ENCODE data around the gene GAGE10. TPM values are rescaled to one million over a fixed set of nuclear protein-coding genes. Genes with fewer than 3 reads are reported as not detected.

The GAGE10 gene
- total RNA-seq, 2 experiments from 2014 or later = not detected

DNA sequence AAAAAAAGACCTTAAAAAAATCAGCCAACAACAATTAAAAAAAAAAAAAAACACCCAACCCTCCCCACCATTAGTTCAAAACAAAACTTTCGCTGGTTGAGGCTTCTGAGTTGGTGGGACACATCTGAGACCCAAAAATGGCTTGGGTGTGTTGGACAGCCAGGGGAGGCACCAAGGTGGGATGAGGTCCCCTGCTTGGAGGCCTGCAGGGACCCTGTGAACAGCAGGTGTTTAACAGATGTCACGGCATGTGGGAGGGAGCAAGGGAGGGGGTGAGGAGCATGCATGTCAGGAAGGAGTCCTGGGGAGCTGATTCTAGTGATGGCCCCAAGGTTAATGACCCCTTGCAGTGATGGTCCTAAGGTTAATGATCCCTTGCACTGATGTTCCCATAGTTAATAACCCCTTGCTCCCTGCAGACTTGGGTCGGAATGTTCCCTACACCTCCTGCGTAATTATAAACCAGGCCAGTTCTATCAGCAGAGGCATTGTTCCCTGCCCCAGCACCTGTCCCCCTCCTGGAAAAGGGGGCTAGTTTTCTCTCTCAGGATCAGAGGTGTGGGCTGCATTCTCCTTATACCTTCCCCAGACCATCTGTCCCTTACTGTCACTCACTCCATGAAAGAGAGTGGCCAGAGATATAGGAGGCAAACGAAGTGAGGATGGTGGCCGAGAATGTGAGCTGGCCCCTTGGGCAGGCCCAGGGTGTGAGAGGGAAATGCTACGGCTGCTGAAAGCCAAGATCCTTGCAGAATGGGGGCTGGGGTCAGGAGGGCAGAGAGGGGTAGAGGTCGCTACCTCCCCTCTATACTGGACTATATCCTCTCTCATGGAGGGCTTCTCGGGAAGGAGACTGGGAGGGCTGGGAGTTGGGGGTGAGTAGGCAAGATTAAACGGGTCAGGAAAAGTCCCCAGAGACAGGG lies 36.7 kb upstream of the GAGE10 start:
- CTCF ChIA-PET = interaction anchor here (0.6 to 0.9 kb wide), 2 partner anchors 74 to 521 kb away, joined by 3 read pairs; no protein-coding TSS in a partner anchor
- H3K36me3 Mint-ChIP-seq (ENCODE audit: low read depth) = peaks cover 6% of the 10 kb centered on the region
- intact Hi-C loops (cut with micrococcal nuclease) = loop anchor here (10.0 kb wide), 1 partner anchor 332 kb away; no protein-coding TSS in a partner anchor
- H3K27ac Mint-ChIP-seq = no peak overlapping the region
- H3K9me3 Mint-ChIP-seq = no peaks in the 10 kb centered on the region
- DNase-seq = no peak
- H3K27me3 Mint-ChIP-seq (ENCODE audit: low read depth) = no peaks in the 10 kb centered on the region
- H3K4me1 Mint-ChIP-seq (ENCODE audit: low read depth) = peaks cover 45% of the 10 kb centered on the region
- H3K4me3 Mint-ChIP-seq = no peak overlapping the region

DNA sequence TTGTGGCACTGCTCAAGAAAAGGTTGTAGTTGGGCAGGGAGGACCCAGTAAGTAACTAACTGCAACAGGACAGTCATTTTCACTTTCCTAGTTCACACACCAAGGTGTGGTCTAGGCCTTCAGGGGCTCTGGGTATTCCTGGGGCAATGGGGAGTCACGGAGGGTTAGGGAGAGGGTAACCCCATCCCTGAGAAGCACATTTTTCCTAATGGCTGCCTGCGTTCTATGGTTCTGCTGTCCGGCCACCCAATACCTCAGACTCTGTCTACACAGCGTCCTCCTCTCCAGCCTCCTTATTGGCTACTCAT lies 34.8 kb upstream of the GAGE10 start:
- H3K4me1 Mint-ChIP-seq (ENCODE audit: low read depth) = peaks cover 48% of the 10 kb centered on the region
- CTCF ChIA-PET = interaction anchor here (1.1 kb wide), 1 partner anchor 76 kb away, joined by 3 read pairs; no protein-coding TSS in a partner anchor
- no peaks in the 10 kb centered on the region for H3K27me3 Mint-ChIP-seq (ENCODE audit: low read depth)
- intact Hi-C loops (cut with micrococcal nuclease) = loop anchor here (1.0 to 10.0 kb wide), 8 partner anchors 9 to 334 kb away; partner anchors contain the start of genes SYP and TFE3
- H3K27ac Mint-ChIP-seq = peak overlapping the region; percentile 98
- H3K36me3 Mint-ChIP-seq (ENCODE audit: low read depth) = peaks cover 6% of the 10 kb centered on the region
- DNase-seq = no peak
- peak overlapping the region; percentile 85 for H3K4me3 Mint-ChIP-seq
- H3K9me3 Mint-ChIP-seq = no peaks in the 10 kb centered on the region

DNA sequence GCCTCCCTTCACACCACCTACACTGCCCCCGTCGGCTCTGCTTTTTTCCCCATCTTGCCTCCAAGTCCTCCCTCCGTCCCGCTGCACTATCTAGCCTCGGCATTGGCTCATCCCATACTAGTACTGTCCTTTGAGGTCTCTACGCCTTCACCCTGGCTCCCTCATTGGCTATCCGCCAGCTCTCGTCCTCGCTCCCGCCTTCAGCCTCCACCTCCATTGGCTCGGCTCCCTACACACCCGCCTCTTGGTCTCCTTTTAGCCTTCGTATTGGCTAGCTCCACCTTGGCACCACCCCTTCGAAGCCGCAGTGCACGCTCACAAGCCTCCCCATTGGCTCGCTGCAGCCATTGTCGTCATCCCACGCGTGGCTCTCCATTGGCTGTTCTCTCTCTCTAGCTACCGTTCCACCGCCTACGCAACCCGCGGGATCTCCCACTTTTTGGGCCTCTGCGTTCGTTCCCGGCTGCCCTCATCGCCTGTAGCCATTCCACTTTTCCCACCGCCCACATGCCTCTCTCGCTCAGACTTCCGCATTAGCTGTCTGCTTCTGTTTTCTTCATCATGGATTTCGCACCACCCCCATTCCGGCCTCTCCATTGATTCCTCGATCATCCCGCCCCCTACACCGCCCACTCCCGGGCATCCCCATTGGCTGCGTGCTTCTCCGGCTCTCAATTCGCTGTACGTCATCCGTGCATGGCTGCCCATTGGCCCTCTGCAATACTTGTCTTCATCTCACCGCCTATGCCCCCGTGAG lies 34.3 kb upstream of the GAGE10 start:
- peaks cover 48% of the 10 kb centered on the region for H3K4me1 Mint-ChIP-seq (ENCODE audit: low read depth)
- DNase-seq = peak; percentile 97

DNA sequence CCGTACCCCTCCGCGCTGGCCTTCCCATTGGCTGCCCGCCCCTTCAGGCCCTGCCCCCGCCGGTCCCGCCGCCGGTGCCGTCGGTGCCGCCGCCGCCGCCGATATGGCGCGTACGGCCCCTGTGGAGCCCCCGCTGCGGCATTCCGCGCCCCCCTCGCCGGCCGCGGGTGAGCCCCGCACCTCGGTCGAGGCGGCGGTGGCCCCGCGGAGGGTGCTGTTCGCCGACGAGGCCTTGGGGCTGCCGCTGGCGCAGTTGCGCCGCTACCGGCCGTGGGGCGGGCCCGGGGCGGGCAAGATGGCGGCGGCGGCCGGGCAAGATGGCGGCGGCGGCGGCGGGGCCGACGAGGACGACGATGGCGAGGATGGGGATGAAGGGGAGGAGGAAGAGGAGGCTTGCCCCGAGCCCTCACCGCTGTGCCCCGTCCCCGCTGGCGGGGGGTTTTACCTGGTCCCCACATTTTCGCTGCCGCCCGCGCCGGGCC lies 33.6 kb upstream of the GAGE10 start, which contains the start of gene PPP1R3F:
Gene PPP1R3F, plus strand, starts transcription at position 27 of the 482 bp plus-strand sequence. Its CDS starts 77 bp downstream, at position 104.
- CTCF ChIA-PET = interaction anchor here (0.6 to 1.1 kb wide), 2 partner anchors 77 to 96 kb away, joined by 3 read pairs; no protein-coding TSS in a partner anchor
- Mint-ChIP-seq H3K36me3 (ENCODE audit: low read depth) (peaks cover 6% of the 10 kb centered on the region), H3K27ac (peak within 1 kb of the TSS; percentile 98), H3K27me3 (ENCODE audit: low read depth) (no peaks in the 10 kb centered on the region), H3K4me3 (peak within 1 kb of the TSS; percentile 85), H3K9me3 (no peaks in the 10 kb centered on the region), H3K4me1 (ENCODE audit: low read depth) (peaks cover 50% of the 10 kb centered on the region)
- DNase-seq = no peak
- intact Hi-C loops (cut with micrococcal nuclease) = loop anchor here (1.0 to 10.0 kb wide), 9 partner anchors 7 to 655 kb away; partner anchors contain the start of genes CLCN5, SYP and TFE3

More for the DNA sequence above, 34.3 kb upstream of the GAGE10 start:
- Mint-ChIP-seq H3K27ac (peak overlapping the region; percentile 98), H3K27me3 (ENCODE audit: low read depth) (no peaks in the 10 kb centered on the region), H3K36me3 (ENCODE audit: low read depth) (peaks cover 6% of the 10 kb centered on the region), H3K9me3 (no peaks in the 10 kb centered on the region), H3K4me3 (peak overlapping the region; percentile 85)
- CTCF ChIA-PET = interaction anchor here (0.6 to 1.1 kb wide), 2 partner anchors 77 to 95 kb away, joined by 3 read pairs; no protein-coding TSS in a partner anchor
- intact Hi-C loops (cut with micrococcal nuclease) = loop anchor here (1.0 to 10.0 kb wide), 8 partner anchors 8 to 334 kb away; partner anchors contain the start of genes SYP and TFE3

DNA sequence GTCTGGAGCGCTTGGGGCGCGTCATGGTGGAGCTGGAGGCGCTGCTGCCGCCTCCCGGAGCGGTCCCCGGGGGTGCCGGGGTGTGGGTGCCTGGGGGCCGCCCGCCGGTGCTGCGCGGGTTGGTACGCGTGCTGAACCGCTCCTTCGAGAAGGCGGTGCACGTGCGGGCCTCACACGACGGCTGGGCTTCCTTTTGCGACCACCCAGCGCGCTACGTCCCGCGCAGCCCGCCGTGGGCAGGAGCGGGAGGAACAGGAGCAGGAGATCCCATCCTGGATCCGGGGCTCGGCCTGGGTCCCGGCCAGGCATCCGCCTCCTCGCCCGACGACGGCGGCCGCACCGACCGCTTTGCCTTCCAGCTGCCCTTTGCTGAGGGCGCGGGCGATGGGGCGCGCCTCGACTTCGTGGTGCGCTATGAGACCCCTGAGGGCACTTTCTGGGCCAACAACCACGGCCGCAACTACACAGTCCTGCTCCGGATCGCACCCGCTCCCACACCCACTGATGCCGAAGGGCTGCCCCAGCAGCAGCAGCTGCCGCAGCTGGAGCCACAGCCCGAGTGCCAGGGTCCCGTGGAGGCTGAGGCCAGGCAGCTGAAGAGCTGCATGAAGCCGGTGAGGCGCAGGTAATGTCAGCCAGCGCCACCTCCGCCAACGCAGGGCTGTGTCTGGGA lies 33.1 kb upstream of the GAGE10 start:
- peaks cover 6% of the 10 kb centered on the region for H3K36me3 Mint-ChIP-seq (ENCODE audit: low read depth)

DNA sequence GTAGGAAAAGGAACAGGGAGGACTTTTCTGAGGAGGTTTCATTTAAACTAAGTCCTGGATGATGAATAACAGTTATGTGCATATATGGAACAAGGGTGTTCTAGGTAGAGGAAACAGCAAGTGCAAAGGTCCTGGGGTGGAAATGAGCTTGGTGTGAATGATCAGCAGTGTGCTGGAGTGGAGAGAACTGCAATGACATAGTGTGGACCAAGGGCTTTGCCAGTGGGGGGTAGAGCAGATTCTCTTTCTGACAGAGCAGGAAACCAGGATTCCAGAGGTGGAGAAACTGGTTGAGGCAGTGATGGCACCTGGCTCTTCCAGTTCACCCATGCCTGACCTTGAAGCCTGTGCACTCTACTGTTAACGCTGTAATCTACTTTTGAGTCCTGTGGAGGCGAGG lies 32.1 kb upstream of the GAGE10 start:
- peak overlapping the region; percentile 86 for H3K27ac Mint-ChIP-seq
- peaks cover 59% of the 10 kb centered on the region for H3K4me1 Mint-ChIP-seq (ENCODE audit: low read depth)
- peaks cover 6% of the 10 kb centered on the region for H3K36me3 Mint-ChIP-seq (ENCODE audit: low read depth)
- H3K27me3 Mint-ChIP-seq (ENCODE audit: low read depth) = no peaks in the 10 kb centered on the region
- CTCF ChIA-PET = no interaction called here
- DNase-seq = peak; percentile 59
- intact Hi-C loops (cut with micrococcal nuclease) = loop anchor here (10.0 kb wide), 1 partner anchor 653 kb away; the partner anchor contains the start of gene CLCN5
- no peaks in the 10 kb centered on the region for H3K9me3 Mint-ChIP-seq
- H3K4me3 Mint-ChIP-seq = peak overlapping the region; percentile 72

More for the DNA sequence above, 33.1 kb upstream of the GAGE10 start:
- intact Hi-C loops (cut with micrococcal nuclease) = loop anchor here (10.0 kb wide), 1 partner anchor 654 kb away; the partner anchor contains the start of gene CLCN5
- H3K9me3 Mint-ChIP-seq = no peaks in the 10 kb centered on the region
- peak overlapping the region; percentile 72 for H3K4me3 Mint-ChIP-seq
- H3K27ac Mint-ChIP-seq = peak overlapping the region; percentile 86
- H3K27me3 Mint-ChIP-seq (ENCODE audit: low read depth) = no peaks in the 10 kb centered on the region
- H3K4me1 Mint-ChIP-seq (ENCODE audit: low read depth) = peaks cover 50% of the 10 kb centered on the region
- DNase-seq = no peak
- CTCF ChIA-PET = no interaction called here

DNA sequence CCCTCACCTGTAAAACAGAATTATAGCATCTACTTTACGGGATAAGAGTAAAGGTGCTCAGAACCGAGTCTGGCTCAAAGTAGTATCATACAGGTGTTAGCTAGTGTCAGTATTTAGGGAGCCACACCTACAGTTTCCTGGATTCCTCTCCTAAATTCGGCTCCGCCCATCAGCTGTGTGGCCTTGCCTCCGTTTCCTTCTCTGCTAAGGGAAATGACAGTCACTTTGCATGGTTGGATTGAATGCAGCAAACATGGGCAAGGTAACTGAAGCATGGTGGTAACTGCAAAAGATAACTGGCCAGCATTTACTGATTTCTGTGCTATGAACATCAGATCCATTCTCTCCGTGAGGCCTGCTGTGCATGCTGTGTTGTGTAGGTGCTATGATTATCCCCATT lies 31.0 kb upstream of the GAGE10 start:
- CTCF ChIA-PET = interaction anchor here (0.6 kb wide), 2 partner anchors 123 to 837 kb away, joined by 3 to 4 read pairs; no protein-coding TSS in a partner anchor
- intact Hi-C loops (cut with micrococcal nuclease) = loop anchor here (10.0 kb wide), 1 partner anchor 652 kb away; the partner anchor contains the start of gene CLCN5
- H3K4me3 Mint-ChIP-seq = peak overlapping the region; percentile 67
- no peaks in the 10 kb centered on the region for H3K27me3 Mint-ChIP-seq (ENCODE audit: low read depth)
- H3K4me1 Mint-ChIP-seq (ENCODE audit: low read depth) = peaks cover 70% of the 10 kb centered on the region
- DNase-seq = peak; percentile 58
- no peaks in the 10 kb centered on the region for H3K9me3 Mint-ChIP-seq
- peaks cover 8% of the 10 kb centered on the region for H3K36me3 Mint-ChIP-seq (ENCODE audit: low read depth)
- H3K27ac Mint-ChIP-seq = peak overlapping the region; percentile 86

DNA sequence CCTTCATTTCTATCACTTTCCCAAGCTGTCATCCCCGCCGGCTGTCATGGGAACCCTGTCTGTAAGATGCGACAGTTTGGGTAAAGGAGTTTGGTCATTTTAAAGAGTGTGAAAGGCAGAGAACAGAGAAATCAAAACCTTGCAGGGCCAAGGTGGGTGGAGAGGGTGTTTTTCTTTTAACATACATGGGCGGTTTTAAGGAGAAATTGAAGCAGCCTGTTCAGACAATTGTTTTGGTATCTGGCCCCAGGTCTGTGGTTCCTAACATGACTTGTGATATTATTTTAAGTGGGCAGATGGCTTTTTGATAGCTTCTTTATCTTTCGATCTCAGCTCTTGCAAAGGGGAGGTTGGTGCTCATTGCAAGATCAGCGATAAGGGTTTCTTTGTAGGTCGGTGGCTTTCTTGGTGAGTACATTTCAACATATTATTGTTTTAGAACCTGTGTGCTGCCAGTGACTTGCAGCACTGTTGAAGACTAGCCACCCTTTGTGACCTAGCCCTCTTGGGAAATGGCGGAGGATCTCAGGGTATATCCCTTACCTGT lies 30.2 kb upstream of the GAGE10 start:
- Mint-ChIP-seq H3K9me3 (no peaks in the 10 kb centered on the region), H3K4me1 (ENCODE audit: low read depth) (peaks cover 72% of the 10 kb centered on the region), H3K4me3 (peak overlapping the region; percentile 67), H3K27ac (peak overlapping the region; percentile 86), H3K36me3 (ENCODE audit: low read depth) (peaks cover 8% of the 10 kb centered on the region), H3K27me3 (ENCODE audit: low read depth) (no peaks in the 10 kb centered on the region)
- CTCF ChIA-PET = no interaction called here
- DNase-seq = peak; percentile 47
- intact Hi-C loops (cut with micrococcal nuclease) = loop anchor here (10.0 kb wide), 1 partner anchor 652 kb away; the partner anchor contains the start of gene CLCN5

DNA sequence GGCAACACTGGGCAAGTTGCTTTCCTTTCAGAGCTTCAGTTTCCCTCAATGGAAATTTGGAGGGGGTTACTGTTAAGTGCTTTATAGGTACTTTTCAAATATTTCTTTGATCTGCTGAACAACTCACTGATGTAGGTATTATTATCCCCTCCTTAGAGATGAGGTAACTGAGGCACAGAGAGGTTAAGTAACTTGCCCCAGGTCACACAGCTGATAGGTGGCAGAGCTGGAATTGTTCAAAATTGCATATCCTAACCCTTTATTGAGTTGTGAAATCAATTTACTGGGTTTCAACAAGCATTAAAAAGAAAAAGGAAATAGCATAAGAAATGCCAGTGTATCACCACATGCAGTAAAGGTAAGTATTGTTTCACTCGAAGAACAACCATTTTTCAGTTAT lies 27.2 kb upstream of the GAGE10 start:
- Mint-ChIP-seq H3K9me3 (no peaks in the 10 kb centered on the region), H3K27me3 (ENCODE audit: low read depth) (no peaks in the 10 kb centered on the region), H3K27ac (peak overlapping the region; percentile 94), H3K4me1 (ENCODE audit: low read depth) (peaks cover 90% of the 10 kb centered on the region), H3K36me3 (ENCODE audit: low read depth) (peaks cover 4% of the 10 kb centered on the region), H3K4me3 (no peak overlapping the region)
- intact Hi-C loops (cut with micrococcal nuclease) = loop anchor here (2.0 to 10.0 kb wide), 2 partner anchors 45 to 649 kb away; partner anchors contain the start of gene CLCN5
- CTCF ChIA-PET = interaction anchor here (0.5 kb wide), 1 partner anchor 33 kb away, joined by 3 read pairs; no protein-coding TSS in a partner anchor
- DNase-seq = no peak

DNA sequence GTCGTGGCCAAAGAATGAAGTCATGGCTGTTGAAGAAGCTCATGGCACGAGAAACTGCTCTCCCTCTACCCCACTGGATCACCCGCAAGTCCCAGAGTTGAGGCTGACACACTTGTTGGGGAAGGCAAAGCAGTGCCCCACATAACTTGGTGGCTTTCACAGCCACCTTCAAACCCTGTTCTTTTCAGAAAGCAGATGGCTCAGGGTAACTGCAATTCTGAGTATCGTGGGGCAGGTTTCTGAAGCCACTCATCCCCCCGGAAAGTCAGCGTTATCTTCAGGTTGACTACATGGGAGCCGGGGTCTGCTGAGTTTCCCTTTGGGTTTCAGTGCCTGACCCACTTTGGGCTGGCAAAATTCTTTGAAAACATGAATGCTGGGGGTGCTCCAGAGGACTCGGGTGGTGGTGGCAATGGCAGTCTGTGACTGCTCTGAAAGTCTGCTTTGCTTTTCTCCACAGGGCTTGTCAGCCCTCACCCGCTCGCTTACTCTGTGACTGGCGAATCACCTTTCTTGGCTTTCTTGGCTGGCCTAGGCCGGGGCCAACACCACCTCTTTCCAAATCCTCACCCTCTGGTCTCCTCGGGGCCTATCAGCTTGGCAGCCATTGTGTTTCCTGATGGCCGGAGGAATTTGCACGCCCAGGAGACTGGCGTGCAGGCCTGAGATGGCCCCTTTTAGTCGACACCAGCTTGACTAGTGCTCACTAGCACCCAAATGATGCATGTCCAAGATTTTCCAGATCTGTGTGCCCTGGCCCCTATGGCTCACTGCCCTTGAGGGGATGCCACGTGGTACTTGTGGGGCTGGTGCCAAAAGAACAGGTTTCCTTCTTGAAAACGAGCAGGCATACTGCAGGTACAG lies 26.5 kb upstream of the GAGE10 start:
- Mint-ChIP-seq H3K27me3 (ENCODE audit: low read depth) (no peaks in the 10 kb centered on the region), H3K9me3 (no peaks in the 10 kb centered on the region), H3K36me3 (ENCODE audit: low read depth) (peaks cover 2% of the 10 kb centered on the region), H3K4me1 (ENCODE audit: low read depth) (peaks cover 86% of the 10 kb centered on the region), H3K27ac (peak overlapping the region; percentile 94), H3K4me3 (no peak overlapping the region)
- CTCF ChIA-PET = no interaction called here
- intact Hi-C loops (cut with micrococcal nuclease) = loop anchor here (1.0 to 10.0 kb wide), 3 partner anchors 8 to 648 kb away; partner anchors contain the start of genes CLCN5 and PPP1R3F
- peak; percentile 64 for DNase-seq
